22Rv1 (cell line): ENCODE measurements around the gene HSDL2.

Source experiments
- CTCF ChIP-seq: fragments of 450-650 bp; IDR thresholded peaks from 2 replicates; pipeline ENCODE4 v1.5.1; 2017; ENCODE audit warnings: mild to moderate bottlenecking
- ZFX ChIP-seq: fragments of 450-650 bp; IDR thresholded peaks from 2 replicates; pipeline ENCODE4 v1.6.1; 2017; ENCODE audit warnings: antibody characterized with exemption, borderline replicate concordance

GRCh38 chr9:112334432-112334841, 45.5 kb upstream of the HSDL2 start:
- TF ChIP-seq CTCF (no peak), ZFX (no peak)
